Right ventricle myocardium inferior (tissue), 1 donor: ENCODE data around the gene PER3. TPM values are rescaled to one million over a fixed set of nuclear protein-coding genes. Genes with fewer than 3 reads are reported as not detected.
"Not testable (repeated sequence)": the region's sequence is repeated elsewhere in the genome, so short reads cannot be mapped to it uniquely, and the experiment has no call there.

ENCODE experiments used
- ATAC-seq: fragments of 200-7000 bp; cut with Tn5 transposase; one replicate; pipeline ENCODE4 v1.9.1; 2020; ENCODE audit warnings: mild to moderate bottlenecking, moderate library complexity
- DNase-seq: peaks from one replicate; pipeline ENCODE4 v3.0.0; 2021; ENCODE audit errors: missing footprints
- intact Hi-C: fragments of 100-400 bp; cut with DNase I; formaldehyde crosslinking; loops from one replicate; pipeline ENCODE4 v1.11.0; 2022
- total RNA-seq: library from RNA; stranded (reverse); fragmentation: NEBNext Ultra II Directional; extraction: Animal tissue kit (Norgen Biotek cat#: 25700); gene quantifications from one replicate; pipeline ENCODE4 v1.2.1, GENCODE V29; 2021
- donor health status: DM: no; HTN: yes; CAD: no; lungs with severe emphysema.

The PER3 gene
- total RNA-seq, 1 donor from 2014 or later: 15.4 TPM

- intact Hi-C loops: no loop called here
- ATAC-seq (no peak), DNase-seq (no peak)
Observed at GRCh38 chr1:7771823-7772299, 12.2 kb upstream of the PER3 start.

GRCh38 chr1:7777591-7777990 lies 6.5 kb upstream of the PER3 start:
- intact Hi-C loops: no loop called here
- ATAC-seq: no peak

GRCh38 chr1:7778133-7778628 lies 5.9 kb upstream of the PER3 start:
- no peak for DNase-seq
- intact Hi-C loops: no loop called here
- no peak for ATAC-seq

More at GRCh38 chr1:7777591-7777990, 6.5 kb upstream of the PER3 start:
- no peak for DNase-seq

- ATAC-seq: no peak
- DNase-seq: no peak
- intact Hi-C loops: no loop called here
Observed at GRCh38 chr1:7780976-7781375, 3.1 kb upstream of the PER3 start.

- intact Hi-C loops: no loop called here
- ATAC-seq (no peak), DNase-seq (no peak)
Observed at GRCh38 chr1:7781501-7781900, 2.6 kb upstream of the PER3 start.

GRCh38 chr1:7781923-7782495 lies 2.1 kb upstream of the PER3 start:
- no peak for DNase-seq
- no peak for ATAC-seq
- intact Hi-C loops: no loop called here

- DNase-seq (peak; percentile 90), ATAC-seq (peak; percentile 81)
- intact Hi-C loops: no loop called here
Observed at GRCh38 chr1:7783178-7783711, 846 bp upstream of the PER3 start.

GRCh38 chr1:7784492-7785071 lies 491 bp downstream of the PER3 start:
- peak; percentile 73 for DNase-seq
- intact Hi-C loops: no loop called here
- ATAC-seq: peak; percentile 2

- intact Hi-C loops: no loop called here
- ATAC-seq (no peak), DNase-seq (no peak)
Observed at GRCh38 chr1:7785108-7785507, 1.0 kb downstream of the PER3 start.

GRCh38 chr1:7786795-7787194 lies 2.7 kb downstream of the PER3 start:
- ATAC-seq: no peak
- intact Hi-C loops: no loop called here
- DNase-seq: no peak

GRCh38 chr1:7789828-7790227 lies 5.7 kb downstream of the PER3 start:
- intact Hi-C loops: no loop called here
- ATAC-seq: no peak

GRCh38 chr1:7791027-7791426 lies 6.9 kb downstream of the PER3 start:
- ATAC-seq, DNase-seq, intact Hi-C loops: not testable (repeated sequence)

More at GRCh38 chr1:7789828-7790227, 5.7 kb downstream of the PER3 start:
- no peak for DNase-seq

GRCh38 chr1:7795406-7795805 lies 11.3 kb downstream of the PER3 start:
- DNase-seq: no peak
- ATAC-seq: no peak
- intact Hi-C loops: no loop called here

- intact Hi-C loops: no loop called here
- DNase-seq (no peak), ATAC-seq (no peak)
Observed at GRCh38 chr1:7805460-7805859, 21.4 kb downstream of the PER3 start.

- DNase-seq: no peak
- intact Hi-C loops: no loop called here
- ATAC-seq: no peak
Observed at GRCh38 chr1:7808253-7808844, 24.3 kb downstream of the PER3 start.

GRCh38 chr1:7809742-7810141 lies 25.7 kb downstream of the PER3 start:
- DNase-seq: no peak
- no peak for ATAC-seq
- intact Hi-C loops: no loop called here

GRCh38 chr1:7810395-7810794 lies 26.3 kb downstream of the PER3 start:
- ATAC-seq (no peak), DNase-seq (no peak)
- intact Hi-C loops: no loop called here

GRCh38 chr1:7811476-7811875 lies 27.4 kb downstream of the PER3 start:
- intact Hi-C loops: no loop called here
- no peak for DNase-seq
- no peak for ATAC-seq

GRCh38 chr1:7813677-7814373 lies 29.7 kb downstream of the PER3 start:
- intact Hi-C loops: no loop called here
- no peak for DNase-seq
- ATAC-seq: no peak
